NB4 (cell line): ENCODE measurements around the gene SFI1.
"Not testable (repeated sequence)": the region's sequence is repeated elsewhere in the genome, so short reads cannot be mapped to it uniquely, and the experiment has no call there.

Experiments used
- DNase-seq: peaks from one replicate; pipeline ENCODE4 v3.0.0; 2010; ENCODE audit warnings: low read depth
- H3K4me3 ChIP-seq: one replicate; pipeline ENCODE4 v1.5.1; 2011; ENCODE audit warnings: mild to moderate bottlenecking, low read depth, low read length, moderate library complexity
- CTCF ChIP-seq: IDR thresholded peaks from one replicate; pipeline ENCODE4 v1.5.1; 2012; ENCODE audit warnings: low read depth, low read length
- MAX ChIP-seq: IDR thresholded peaks from 2 replicates; pipeline ENCODE4 v1.6.1; 2011; ENCODE audit warnings: low read depth, low read length
- MYC ChIP-seq: IDR thresholded peaks from 2 replicates; pipeline ENCODE4 v1.6.1; 2011; ENCODE audit warnings: low read depth, low read length
- POLR2A ChIP-seq: IDR thresholded peaks from 2 replicates; pipeline ENCODE4 v1.6.1; 2011; ENCODE audit warnings: mild to moderate bottlenecking; ENCODE audit not compliant: insufficient read length; ENCODE audit errors: extremely low read depth

Gene SFI1

GRCh38 chr22:31651664-31652063 is 155.3 kb downstream of the SFI1 start:
- no peak for DNase-seq
- no peak for TF ChIP-seq CTCF
- no peak for TF ChIP-seq POLR2A
- no peak for TF ChIP-seq MAX
- no peak for TF ChIP-seq MYC
- H3K4me3 ChIP-seq: no peak overlapping the region

GRCh38 chr22:31652088-31652487 is 155.8 kb downstream of the SFI1 start:
- DNase-seq: no peak
- no peak for TF ChIP-seq MAX
- H3K4me3 ChIP-seq: no peak overlapping the region

GRCh38 chr22:31652911-31653684 is 156.8 kb downstream of the SFI1 start:
- TF ChIP-seq MYC (no peak), MAX (no peak), CTCF (no peak)
- no peak overlapping the region for H3K4me3 ChIP-seq
- DNase-seq: no peak

GRCh38 chr22:31653944-31654343 is 157.6 kb downstream of the SFI1 start:
- TF ChIP-seq POLR2A (no peak), CTCF (no peak), MYC (no peak), MAX (no peak)
- no peak overlapping the region for H3K4me3 ChIP-seq
- no peak for DNase-seq

- TF ChIP-seq POLR2A (no peak), MYC (no peak)
- H3K4me3 ChIP-seq: no peak overlapping the region
- no peak for DNase-seq
Measured at GRCh38 chr22:31654408-31654807, 158.1 kb downstream of the SFI1 start.

- no peak for DNase-seq
- TF ChIP-seq MYC (no peak), CTCF (no peak), MAX (no peak), POLR2A (no peak)
- no peak overlapping the region for H3K4me3 ChIP-seq
Measured at GRCh38 chr22:31659246-31659645, 162.9 kb downstream of the SFI1 start.

- H3K4me3 ChIP-seq: peak overlapping the region; percentile 88
- not testable (repeated sequence) for DNase-seq
Measured at GRCh38 chr22:31660860-31661341, 164.6 kb downstream of the SFI1 start.
